ENCODE results near the gene OVOL1. TPM values are rescaled to one million over a fixed set of nuclear protein-coding genes. Genes with fewer than 3 reads are reported as not detected.

The OVOL1 gene
- total RNA-seq, 2 donors from 2014 or later = 3.4 to 5.5 TPM

DNA sequence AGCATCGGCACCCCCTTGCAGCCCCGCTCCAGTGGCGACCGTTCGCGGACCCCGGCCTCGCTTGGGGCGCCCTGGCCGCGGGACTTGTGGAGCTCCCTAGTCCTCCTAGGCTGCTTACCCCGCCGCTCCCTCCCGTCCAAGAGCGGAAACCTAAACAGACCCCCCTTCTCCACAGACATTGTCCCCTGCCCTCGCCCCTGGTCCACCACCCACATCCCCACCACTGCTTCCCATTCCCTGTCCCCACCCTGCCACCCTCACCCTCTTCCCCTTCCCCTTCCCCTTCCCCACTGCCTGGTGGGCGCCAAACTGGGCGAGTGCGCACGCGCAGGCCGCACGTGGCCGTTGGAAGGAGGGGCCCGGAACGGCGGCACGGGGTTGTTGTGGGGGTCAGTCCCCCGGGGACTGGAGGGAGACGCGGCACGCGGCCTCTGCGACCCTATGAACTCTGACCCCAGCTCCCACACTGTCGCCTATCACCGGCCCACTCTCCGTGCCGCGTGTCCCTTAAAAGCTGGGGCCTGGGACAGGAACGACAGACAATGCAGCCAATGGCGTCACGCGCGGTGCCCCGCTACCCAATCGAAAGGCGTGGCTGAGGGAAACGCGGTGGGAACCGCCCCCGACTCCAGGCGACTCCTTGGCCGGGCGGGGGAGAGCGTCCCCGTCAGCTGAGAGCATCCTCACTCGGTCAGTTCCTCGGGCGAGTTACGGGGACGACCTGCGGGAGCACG, 46.6 kb downstream of the OVOL1 start, which contains the start of gene SNX32:
TSS of gene SNX32 (plus strand) at position 667 of the 734 bp plus-strand sequence. CDS start 103 bp downstream, outside the sequence.
- H3K36me3 ChIP-seq (ENCODE audit: control insufficient read depth, insufficient read depth, low read length) = no peaks in the 10 kb centered on the region
- DNase-seq = peak; percentile 98
- peak within 1 kb of the TSS; percentile 26 for H3K27ac ChIP-seq (ENCODE audit: low read depth, low read length)
- H3K4me3 Mint-ChIP-seq = no peak within 1 kb of the TSS
- no peaks in the 10 kb centered on the region for H3K36me3 Mint-ChIP-seq (ENCODE audit: low read depth)
- no peaks in the 10 kb centered on the region for H3K4me1 ChIP-seq (ENCODE audit: control insufficient read depth, insufficient read depth, low read length)
- H3K27me3 Mint-ChIP-seq (ENCODE audit: insufficient read depth) = peaks cover 24% of the 10 kb centered on the region
- H3K27me3 ChIP-seq (ENCODE audit: control insufficient read depth, insufficient read depth, low read length, poor library complexity, severe bottlenecking) = peaks cover 11% of the 10 kb centered on the region
- peaks cover 5% of the 10 kb centered on the region for H3K9me3 Mint-ChIP-seq
- peak within 1 kb of the TSS; percentile 60 for H3K9ac ChIP-seq (ENCODE audit: extremely low read depth, low read length, poor library complexity, severe bottlenecking)
- H3K4me3 ChIP-seq (ENCODE audit: low read length) = peak within 1 kb of the TSS; percentile 79
- WGBS, 2 experiments (ENCODE audit: insufficient coverage in 1 of 2, insufficient read length in 1 of 2) = 1 to 2% methylated on average over 18 to 63 of the region's 63 CpGs
- H3K4me1 Mint-ChIP-seq = peaks cover 4% of the 10 kb centered on the region
- no peak for TF ChIP-seq CTCF (conservative IDR thresholded peaks at IDR 0.05)
- H3K27ac Mint-ChIP-seq = no peak within 1 kb of the TSS
- no peaks in the 10 kb centered on the region for H3K9me3 ChIP-seq (ENCODE audit: control insufficient read depth, low read length)

DNA sequence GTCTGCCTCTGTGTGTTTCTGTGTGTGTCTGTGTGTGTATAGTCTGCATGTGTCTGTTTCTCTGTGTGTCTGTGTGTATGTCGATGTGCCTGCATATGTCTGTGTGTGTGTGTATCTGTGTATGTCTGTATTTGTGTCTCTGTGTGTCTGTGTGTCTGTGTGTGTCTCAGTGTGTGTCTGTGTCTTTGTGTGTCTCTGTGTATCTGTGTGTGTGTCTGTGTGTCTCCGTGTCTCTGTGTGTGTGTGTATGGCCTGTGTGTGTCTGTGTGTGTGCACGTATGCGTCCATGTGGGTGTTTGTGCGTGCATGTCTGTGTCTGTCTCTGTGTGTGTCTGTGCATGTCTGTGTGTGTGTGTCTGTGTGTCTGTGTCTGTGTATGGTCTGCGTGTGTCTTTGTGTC, 47.3 kb downstream of the OVOL1 start:
- H3K4me3 Mint-ChIP-seq = no peak overlapping the region
- Histone ChIP-seq H3K36me3 (ENCODE audit: control insufficient read depth, insufficient read depth, low read length) (no peaks in the 10 kb centered on the region), H3K27me3 (ENCODE audit: control insufficient read depth, insufficient read depth, low read length, poor library complexity, severe bottlenecking) (peaks cover 11% of the 10 kb centered on the region), H3K4me3 (ENCODE audit: low read length) (peak overlapping the region; percentile 79), H3K4me1 (ENCODE audit: control insufficient read depth, insufficient read depth, low read length) (no peaks in the 10 kb centered on the region), H3K27ac (ENCODE audit: low read depth, low read length) (no peak overlapping the region), H3K9ac (ENCODE audit: extremely low read depth, low read length, poor library complexity, severe bottlenecking) (no peak overlapping the region), H3K9me3 (ENCODE audit: control insufficient read depth, low read length) (no peaks in the 10 kb centered on the region)
- H3K27me3 Mint-ChIP-seq (ENCODE audit: insufficient read depth) = peaks cover 24% of the 10 kb centered on the region
- DNase-seq = no peak
- no peak for TF ChIP-seq CTCF (conservative IDR thresholded peaks at IDR 0.05)
- WGBS, 2 experiments (ENCODE audit: insufficient coverage in 1 of 2, insufficient read length in 1 of 2) = 57 to 67% methylated on average over 3 to 6 of the region's 6 CpGs
- peaks cover 5% of the 10 kb centered on the region for H3K9me3 Mint-ChIP-seq
- no peaks in the 10 kb centered on the region for H3K36me3 Mint-ChIP-seq (ENCODE audit: low read depth)
- peaks cover 4% of the 10 kb centered on the region for H3K4me1 Mint-ChIP-seq
- no peak overlapping the region for H3K27ac Mint-ChIP-seq

- H3K4me3 ChIP-seq (ENCODE audit: low read length) = no peak overlapping the region
- no peak overlapping the region for H3K9ac ChIP-seq (ENCODE audit: extremely low read depth, low read length, poor library complexity, severe bottlenecking)
- 94 to 100% methylated on average over 4 of the region's 4 CpGs for WGBS, 2 experiments (ENCODE audit: insufficient coverage in 1 of 2, insufficient read length in 1 of 2)
- Mint-ChIP-seq H3K4me3 (no peak overlapping the region), H3K4me1 (peaks cover 4% of the 10 kb centered on the region), H3K27ac (no peak overlapping the region), H3K27me3 (ENCODE audit: insufficient read depth) (peaks cover 6% of the 10 kb centered on the region), H3K9me3 (peaks cover 2% of the 10 kb centered on the region), H3K36me3 (ENCODE audit: low read depth) (no peaks in the 10 kb centered on the region)
- H3K27ac ChIP-seq (ENCODE audit: low read depth, low read length) = no peak overlapping the region
- TF ChIP-seq CTCF (conservative IDR thresholded peaks at IDR 0.05) = no peak
- no peaks in the 10 kb centered on the region for H3K36me3 ChIP-seq (ENCODE audit: control insufficient read depth, insufficient read depth, low read length)
- H3K9me3 ChIP-seq (ENCODE audit: control insufficient read depth, low read length) = no peaks in the 10 kb centered on the region
- no peaks in the 10 kb centered on the region for H3K27me3 ChIP-seq (ENCODE audit: control insufficient read depth, insufficient read depth, low read length, poor library complexity, severe bottlenecking)
- H3K4me1 ChIP-seq (ENCODE audit: control insufficient read depth, insufficient read depth, low read length) = peaks cover 5% of the 10 kb centered on the region
- DNase-seq = no peak
Observed at GRCh38 chr11:65842144-65842543, 55.3 kb downstream of the OVOL1 start.

Data from endodermal cell (in vitro differentiated cells).